Measurements from ENCODE around the gene COMMD3.

Gene COMMD3

GRCh38 chr10:22368981-22369380, 52.8 kb downstream of the COMMD3 start:
- no peak for DNase-seq

GRCh38 chr10:22369434-22370072, 53.4 kb downstream of the COMMD3 start:
- DNase-seq: no peak
